CD1c-positive myeloid dendritic cell (primary cell): Measurements from ENCODE around the gene MMADHC.
"Not testable (repeated sequence)": the region's sequence is repeated elsewhere in the genome, so short reads cannot be mapped to it uniquely, and the experiment has no call there.

Experiments used
- DNase-seq: peaks from one replicate; pipeline ENCODE4 v3.0.0-alpha.2; 2016; ENCODE audit errors: extremely low spot score

MMADHC gene

DNA sequence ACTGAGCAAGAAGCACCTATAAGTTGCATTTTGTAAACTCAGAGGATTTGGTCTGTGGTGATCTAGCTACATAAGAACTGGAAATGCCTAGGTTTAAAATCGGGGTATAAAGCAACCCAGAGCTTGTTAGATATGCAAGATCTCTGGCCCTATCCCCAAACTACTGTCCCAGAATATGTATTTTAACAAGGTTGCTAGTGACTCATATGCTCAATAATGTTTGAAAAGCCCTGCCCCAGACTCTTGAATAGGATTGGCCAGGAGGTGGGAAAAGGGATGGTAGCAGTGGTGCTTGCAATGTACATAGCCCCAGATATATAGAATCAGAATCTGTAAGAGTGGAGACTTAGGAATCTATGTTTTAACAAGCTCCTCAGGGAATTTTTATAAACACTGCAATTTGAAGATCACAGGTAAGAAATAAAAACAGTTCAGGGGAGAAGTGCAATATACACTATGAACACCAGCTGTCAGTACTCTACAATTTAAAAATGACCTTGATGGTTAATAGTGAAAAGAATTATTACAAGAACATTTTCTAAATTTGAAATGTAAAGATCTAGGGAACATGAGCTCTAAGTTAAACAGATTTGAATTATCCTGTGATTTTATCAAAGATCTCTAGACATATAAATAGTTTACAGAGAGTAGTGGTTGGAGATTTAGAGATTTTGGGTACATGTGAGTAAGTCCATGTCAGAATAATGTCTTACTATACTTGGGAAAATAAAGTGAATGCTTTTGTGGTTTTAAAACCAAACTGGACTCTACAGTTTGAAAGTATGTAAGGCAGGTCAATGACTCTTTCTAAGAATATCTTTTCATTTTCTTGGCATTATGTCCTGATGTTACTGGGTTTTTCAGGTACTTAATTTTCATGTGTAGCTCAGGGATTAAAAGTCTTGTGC, 7.7 kb upstream of the MMADHC start:
- no peak for DNase-seq

GRCh38 chr2:149594411-149594810, 6.8 kb upstream of the MMADHC start:
- no peak for DNase-seq

- DNase-seq: no peak
These were observed 444 bp upstream of the MMADHC start for GRCh38 chr2:149587950-149588487.

GRCh38 chr2:149586898-149587219, 716 bp downstream of the MMADHC start:
- DNase-seq: no peak

DNA sequence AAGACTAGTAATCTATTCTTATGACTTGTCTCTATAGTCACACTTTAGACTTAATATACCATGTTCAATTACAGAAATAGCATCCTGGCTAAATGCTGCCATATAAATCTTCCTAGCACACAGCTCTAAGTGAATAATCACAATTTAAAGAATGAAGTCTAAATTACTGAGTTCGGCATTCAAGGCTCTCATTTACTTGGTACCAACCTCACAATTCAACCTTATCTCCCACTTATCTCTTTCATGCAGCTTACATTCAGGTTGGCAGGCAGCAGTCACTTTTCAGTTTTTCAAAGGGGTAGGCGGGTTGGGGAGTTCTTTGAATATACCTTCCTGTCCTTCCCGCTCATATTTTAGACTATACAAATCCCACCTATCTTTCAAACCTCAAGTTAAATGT, 1.5 kb downstream of the MMADHC start:
- DNase-seq: no peak

GRCh38 chr2:149585166-149585885, 2.2 kb downstream of the MMADHC start:
- peak; percentile 36 for DNase-seq

- no peak for DNase-seq
These were observed 7.3 kb downstream of the MMADHC start for GRCh38 chr2:149579972-149580882.

DNA sequence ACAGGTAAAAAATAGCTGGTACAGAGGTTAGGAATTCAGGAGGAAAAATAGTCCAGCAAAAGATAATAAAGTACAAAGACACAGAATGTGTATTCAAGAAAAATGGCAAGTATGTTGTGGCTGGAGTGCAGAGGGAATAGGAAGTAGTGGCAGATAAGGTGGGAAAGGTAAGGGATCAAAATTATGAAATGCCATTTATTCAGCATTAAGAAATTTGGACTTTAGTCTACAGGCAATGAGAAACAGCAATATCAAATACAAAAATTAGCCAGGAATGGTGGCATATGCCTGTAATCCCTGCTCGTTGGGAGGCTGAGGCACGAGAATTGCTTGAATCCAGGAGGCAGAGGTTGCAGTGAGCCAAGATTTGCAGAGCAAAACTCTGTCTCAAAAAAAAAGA, 10.3 kb downstream of the MMADHC start:
- no peak for DNase-seq

- DNase-seq: no peak
These were observed 11.8 kb downstream of the MMADHC start for GRCh38 chr2:149575752-149576151.

DNA sequence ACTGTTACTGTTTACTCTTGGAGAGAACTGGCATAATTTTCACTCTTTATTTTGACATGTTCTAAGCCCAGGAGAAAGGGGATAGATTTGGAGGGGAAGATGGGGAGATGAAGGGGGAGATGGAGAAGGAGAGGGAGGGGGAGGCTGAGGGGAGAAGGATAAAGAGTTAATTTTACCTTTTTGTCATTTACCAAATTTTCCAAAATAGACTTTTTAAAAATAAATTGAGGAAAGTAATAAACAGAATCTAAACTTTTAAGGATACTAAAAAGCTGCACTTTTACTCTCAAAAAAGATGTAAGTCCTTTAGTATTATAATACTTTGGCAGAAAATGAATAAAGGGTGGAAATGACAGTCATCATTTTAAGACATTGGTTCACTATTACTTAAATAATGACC, 12.3 kb downstream of the MMADHC start:
- no peak for DNase-seq

DNA sequence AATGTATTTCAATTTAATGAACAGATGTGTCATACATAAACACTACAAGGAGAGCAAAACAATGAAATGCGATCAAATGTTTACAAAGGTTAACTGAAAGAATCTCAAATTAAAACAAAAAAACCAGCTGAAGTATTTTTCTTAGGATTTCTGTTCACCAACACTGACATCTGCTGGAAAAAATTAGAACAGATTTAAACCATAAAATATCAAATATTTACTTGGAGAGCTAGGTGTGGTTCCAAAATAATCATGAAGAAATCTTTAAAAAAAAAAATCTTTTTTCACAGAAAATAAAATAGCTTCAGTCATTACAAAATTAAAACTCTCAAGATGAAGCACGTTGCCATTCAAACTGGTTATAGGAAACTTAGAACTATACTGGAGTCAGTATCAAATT, 13.8 kb downstream of the MMADHC start:
- no peak for DNase-seq

- no peak for DNase-seq
These were observed 15.2 kb downstream of the MMADHC start for GRCh38 chr2:149572102-149572953.

DNA sequence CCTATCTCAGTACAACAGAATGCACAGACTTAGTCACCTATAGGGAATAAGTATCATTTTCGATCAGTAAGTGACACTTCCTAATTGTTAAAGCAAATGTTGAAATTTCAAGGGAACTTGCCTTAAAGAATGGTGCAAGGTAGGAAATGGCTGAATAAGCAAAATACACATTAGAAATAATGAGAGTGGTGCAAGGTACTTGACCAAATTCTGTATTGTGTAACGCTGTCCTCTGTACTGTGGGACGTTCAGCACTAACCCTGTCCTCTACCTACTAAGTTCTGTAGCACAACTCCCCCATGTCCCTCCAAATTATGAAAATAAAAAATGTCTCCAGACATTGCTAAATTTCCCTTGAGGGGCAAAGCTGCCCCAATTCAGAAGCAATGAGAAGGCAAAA, 19.4 kb downstream of the MMADHC start:
- DNase-seq: no peak

- no peak for DNase-seq
These were observed 20.9 kb downstream of the MMADHC start for GRCh38 chr2:149566652-149567051.

GRCh38 chr2:149565625-149566024, 21.9 kb downstream of the MMADHC start:
- not testable (repeated sequence) for DNase-seq

GRCh38 chr2:149564983-149565382, 22.6 kb downstream of the MMADHC start:
- DNase-seq: no peak

GRCh38 chr2:149564097-149564496, 23.5 kb downstream of the MMADHC start:
- no peak for DNase-seq

DNA sequence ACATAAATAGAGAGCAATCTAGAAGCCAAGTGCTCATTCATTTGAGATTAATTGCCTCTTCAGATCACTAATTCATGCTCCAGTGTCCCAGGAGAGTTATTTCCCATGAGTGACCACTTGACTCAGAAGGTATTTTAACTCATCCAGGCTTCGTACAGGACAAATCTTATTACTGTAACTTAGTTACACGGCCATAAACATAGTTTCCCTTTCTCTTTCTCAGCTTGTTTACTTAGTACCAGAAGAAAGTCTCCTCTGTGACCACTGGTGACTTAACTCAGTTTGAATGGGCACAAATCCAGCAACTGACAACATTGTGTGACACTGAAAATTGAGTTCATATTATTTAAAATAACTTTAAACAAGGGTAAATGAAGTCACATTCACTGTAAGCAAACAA, 25.3 kb downstream of the MMADHC start:
- no peak for DNase-seq

DNA sequence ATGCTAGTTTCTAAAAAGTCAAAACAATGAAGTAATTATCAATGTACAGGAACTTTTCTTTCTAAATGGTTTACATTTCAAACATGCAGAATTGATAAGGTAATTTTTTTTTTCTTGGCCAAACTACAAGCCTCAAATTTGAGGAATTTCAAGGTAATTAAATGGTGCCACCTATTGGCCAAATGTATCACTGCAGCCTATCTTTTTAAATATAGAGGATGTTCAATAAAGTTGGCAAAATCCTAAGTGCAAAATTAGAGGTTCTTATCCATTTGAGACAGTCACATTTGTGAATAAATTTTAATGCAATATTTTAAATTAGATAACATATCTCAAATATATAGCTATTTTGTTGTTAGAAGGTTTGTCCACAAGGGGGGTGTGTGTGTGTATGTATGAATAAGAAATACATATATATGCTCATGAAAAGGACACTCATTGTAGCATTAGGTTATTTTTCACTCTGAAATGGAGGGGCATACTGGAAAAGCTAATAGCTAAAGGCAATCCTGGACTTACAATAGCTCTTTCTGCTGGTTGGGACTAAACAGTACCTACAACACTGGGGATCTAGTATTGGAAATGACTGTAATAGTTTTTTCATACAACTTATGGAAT, 26.2 kb downstream of the MMADHC start:
- peak; percentile 62 for DNase-seq

- no peak for DNase-seq
These were observed 28.1 kb downstream of the MMADHC start for GRCh38 chr2:149559341-149560068.
